Measurements from ENCODE around the gene PDE4B.

The PDE4B gene

GRCh38 chr1:66334318-66334717 is 541.6 kb downstream of the PDE4B start:
- DNase-seq: no peak
- TF ChIP-seq POLR2A (IDR thresholded peaks at IDR 0.05; ENCODE audit: low read length) (no peak), GATA1 (IDR thresholded peaks at IDR 0.05; ENCODE audit: low read depth, low read length) (no peak)

- TF ChIP-seq POLR2A (IDR thresholded peaks at IDR 0.05; ENCODE audit: low read length): no peak
- no peak for TF ChIP-seq GATA1 (IDR thresholded peaks at IDR 0.05; ENCODE audit: low read depth, low read length)
- DNase-seq: no peak
Observed at GRCh38 chr1:66335125-66335524, 542.4 kb downstream of the PDE4B start.

GRCh38 chr1:66335859-66336640 is 543.4 kb downstream of the PDE4B start:
- TF ChIP-seq POLR2A (IDR thresholded peaks at IDR 0.05; ENCODE audit: low read length) (no peak), GATA1 (IDR thresholded peaks at IDR 0.05; ENCODE audit: low read depth, low read length) (no peak)
- DNase-seq: no peak

GRCh38 chr1:66336641-66336990 is 543.9 kb downstream of the PDE4B start:
- DNase-seq: no peak
- TF ChIP-seq GATA1 (IDR thresholded peaks at IDR 0.05; ENCODE audit: low read depth, low read length): no peak
- no peak for TF ChIP-seq POLR2A (IDR thresholded peaks at IDR 0.05; ENCODE audit: low read length)

- TF ChIP-seq POLR2A (IDR thresholded peaks at IDR 0.05; ENCODE audit: low read length): no peak
- TF ChIP-seq GATA1 (IDR thresholded peaks at IDR 0.05; ENCODE audit: low read depth, low read length): no peak
Observed at GRCh38 chr1:66337249-66337648, 544.6 kb downstream of the PDE4B start.

GRCh38 chr1:66339944-66340343 is 547.2 kb downstream of the PDE4B start:
- TF ChIP-seq POLR2A (IDR thresholded peaks at IDR 0.05; ENCODE audit: low read length) (no peak), GATA1 (IDR thresholded peaks at IDR 0.05; ENCODE audit: low read depth, low read length) (no peak)
- no peak for DNase-seq

More at GRCh38 chr1:66337249-66337648, 544.6 kb downstream of the PDE4B start:
- DNase-seq: no peak

GRCh38 chr1:66341446-66342089 is 548.9 kb downstream of the PDE4B start:
- no peak for DNase-seq
- TF ChIP-seq GATA1 (IDR thresholded peaks at IDR 0.05; ENCODE audit: low read depth, low read length) (no peak), POLR2A (IDR thresholded peaks at IDR 0.05; ENCODE audit: low read length) (no peak)

GRCh38 chr1:66342707-66343106 is 550.0 kb downstream of the PDE4B start:
- DNase-seq: no peak
- TF ChIP-seq GATA1 (IDR thresholded peaks at IDR 0.05; ENCODE audit: low read depth, low read length) (no peak), POLR2A (IDR thresholded peaks at IDR 0.05; ENCODE audit: low read length) (no peak)

- no peak for DNase-seq
- TF ChIP-seq POLR2A (IDR thresholded peaks at IDR 0.05; ENCODE audit: low read length) (no peak), GATA1 (IDR thresholded peaks at IDR 0.05; ENCODE audit: low read depth, low read length) (no peak)
Observed at GRCh38 chr1:66343569-66344325, 551.1 kb downstream of the PDE4B start.

GRCh38 chr1:66346057-66346795 is 553.5 kb downstream of the PDE4B start:
- DNase-seq: no peak
- TF ChIP-seq POLR2A (IDR thresholded peaks at IDR 0.05; ENCODE audit: low read length) (no peak), GATA1 (IDR thresholded peaks at IDR 0.05; ENCODE audit: low read depth, low read length) (no peak)

- TF ChIP-seq GATA1 (IDR thresholded peaks at IDR 0.05; ENCODE audit: low read depth, low read length) (no peak), POLR2A (IDR thresholded peaks at IDR 0.05; ENCODE audit: low read length) (no peak)
- DNase-seq: no peak
Observed at GRCh38 chr1:66346873-66347272, 554.2 kb downstream of the PDE4B start.

- DNase-seq: no peak
- no peak for TF ChIP-seq POLR2A (IDR thresholded peaks at IDR 0.05; ENCODE audit: low read length)
- TF ChIP-seq GATA1 (IDR thresholded peaks at IDR 0.05; ENCODE audit: low read depth, low read length): no peak
Observed at GRCh38 chr1:66348776-66349175, 556.1 kb downstream of the PDE4B start.

- no peak for DNase-seq
- TF ChIP-seq POLR2A (IDR thresholded peaks at IDR 0.05; ENCODE audit: low read length) (no peak), GATA1 (IDR thresholded peaks at IDR 0.05; ENCODE audit: low read depth, low read length) (no peak)
Observed at GRCh38 chr1:66349242-66349641, 556.5 kb downstream of the PDE4B start.

Data from erythroblast (primary cell).